Fibroblast of villous mesenchyme (primary cell): ENCODE measurements around the gene TRAF3. TPM values are rescaled to one million over a fixed set of nuclear protein-coding genes. Genes with fewer than 3 reads are reported as not detected.

Experiments used
- DNase-seq: peaks from one replicate; pipeline ENCODE4 v3.0.0-alpha.2; 2010; ENCODE audit warnings: low read depth
- H3K4me3 ChIP-seq: 2 replicates; pipeline ENCODE4 v1.5.1; 2011; ENCODE audit warnings: low read depth, mild to moderate bottlenecking, low read length
- CTCF ChIP-seq: IDR thresholded peaks from 2 replicates; pipeline ENCODE4 v1.5.1; 2012; ENCODE audit warnings: low read depth, mild to moderate bottlenecking, low read length; ENCODE audit not compliant: insufficient read depth
- total RNA-seq: library from RNA; depleted of rRNA; stranded (reverse); fragments of >200 nt; gene quantifications from 2 replicates; pipeline ENCODE4 v1.2.3, GENCODE V29; 2012

Gene TRAF3
- total RNA-seq, 1 donor: 30.7 TPM

- H3K4me3 ChIP-seq: no peak overlapping the region
- no peak for TF ChIP-seq CTCF
- no peak for DNase-seq
These were observed 160.3 kb downstream of the TRAF3 start for GRCh38 chr14:102937331-102938175.

- no peak for DNase-seq
- no peak overlapping the region for H3K4me3 ChIP-seq
- TF ChIP-seq CTCF: no peak
These were observed 160.9 kb downstream of the TRAF3 start for GRCh38 chr14:102938191-102938590.

- no peak for DNase-seq
- H3K4me3 ChIP-seq: no peak overlapping the region
- no peak for TF ChIP-seq CTCF
These were observed 162.1 kb downstream of the TRAF3 start for GRCh38 chr14:102939329-102939728.

- no peak overlapping the region for H3K4me3 ChIP-seq
- DNase-seq: no peak
- TF ChIP-seq CTCF: no peak
These were observed 162.7 kb downstream of the TRAF3 start for GRCh38 chr14:102939820-102940561.

- TF ChIP-seq CTCF: no peak
- DNase-seq: no peak
- H3K4me3 ChIP-seq: no peak overlapping the region
These were observed 163.6 kb downstream of the TRAF3 start for GRCh38 chr14:102940729-102941362.

GRCh38 chr14:102941419-102942011 lies 164.3 kb downstream of the TRAF3 start:
- H3K4me3 ChIP-seq: no peak overlapping the region
- TF ChIP-seq CTCF: no peak
- no peak for DNase-seq
